Nephron progenitor cell (in vitro differentiated cells): ENCODE measurements around the gene EGFR.

Source experiments
- DNase-seq: peaks from one replicate; pipeline ENCODE4 v3.0.0; 2021
- H3K27ac Mint-ChIP-seq: 2 replicates; pipeline ENCODE4 v1.8.0; 2021; ENCODE audit warnings: mild to moderate bottlenecking, moderate library complexity, mixed read lengths
- H3K27me3 Mint-ChIP-seq: 2 replicates; pipeline ENCODE4 v1.8.0; 2021; ENCODE audit warnings: mild to moderate bottlenecking, low read depth, mixed read lengths; ENCODE audit not compliant: poor library complexity
- H3K36me3 Mint-ChIP-seq: 2 replicates; pipeline ENCODE4 v1.8.0; 2021; ENCODE audit warnings: low read depth, mixed read lengths
- H3K4me1 Mint-ChIP-seq: 2 replicates; pipeline ENCODE4 v1.8.0; 2021; ENCODE audit warnings: mixed read lengths
- H3K4me3 Mint-ChIP-seq: 2 replicates; pipeline ENCODE4 v1.8.0; 2021; ENCODE audit warnings: mild to moderate bottlenecking, moderate library complexity, mixed read lengths
- H3K9me3 Mint-ChIP-seq: 2 replicates; pipeline ENCODE4 v1.8.0; 2021; ENCODE audit warnings: mild to moderate bottlenecking, moderate library complexity, mixed read lengths
- CTCF ChIP-seq: fragments of 200-600 bp; sonication (generic); IDR thresholded peaks from 2 replicates; pipeline ENCODE4 v1.5.0; 2021; ENCODE audit warnings: antibody characterized with exemption

EGFR gene

GRCh38 chr7:55099821-55100543 is 81.2 kb downstream of the EGFR start:
- H3K9me3 Mint-ChIP-seq: no peaks in the 10 kb centered on the region
- TF ChIP-seq CTCF: no peak
- peaks cover 48% of the 10 kb centered on the region for H3K4me1 Mint-ChIP-seq
- H3K36me3 Mint-ChIP-seq: no peaks in the 10 kb centered on the region
- no peak for DNase-seq
- H3K27ac Mint-ChIP-seq: no peak overlapping the region
- peaks cover 17% of the 10 kb centered on the region for H3K27me3 Mint-ChIP-seq
- no peak overlapping the region for H3K4me3 Mint-ChIP-seq

GRCh38 chr7:55100544-55101327 is 81.9 kb downstream of the EGFR start:
- no peak for DNase-seq
- Mint-ChIP-seq H3K27ac (no peak overlapping the region), H3K9me3 (no peaks in the 10 kb centered on the region), H3K36me3 (no peaks in the 10 kb centered on the region), H3K4me1 (peaks cover 44% of the 10 kb centered on the region), H3K4me3 (no peak overlapping the region), H3K27me3 (peaks cover 15% of the 10 kb centered on the region)
- no peak for TF ChIP-seq CTCF

GRCh38 chr7:55101359-55101758 is 82.5 kb downstream of the EGFR start:
- no peak for DNase-seq
- TF ChIP-seq CTCF: no peak
- Mint-ChIP-seq H3K4me1 (peaks cover 41% of the 10 kb centered on the region), H3K27me3 (peaks cover 13% of the 10 kb centered on the region), H3K4me3 (no peak overlapping the region), H3K36me3 (no peaks in the 10 kb centered on the region), H3K9me3 (no peaks in the 10 kb centered on the region), H3K27ac (peak overlapping the region; percentile 50)

GRCh38 chr7:55104123-55104522 is 85.3 kb downstream of the EGFR start:
- H3K27ac Mint-ChIP-seq: no peak overlapping the region
- DNase-seq: no peak
- no peaks in the 10 kb centered on the region for H3K9me3 Mint-ChIP-seq
- H3K27me3 Mint-ChIP-seq: peaks cover 18% of the 10 kb centered on the region
- H3K4me1 Mint-ChIP-seq: peaks cover 43% of the 10 kb centered on the region
- no peak overlapping the region for H3K4me3 Mint-ChIP-seq
- TF ChIP-seq CTCF: no peak
- H3K36me3 Mint-ChIP-seq: no peaks in the 10 kb centered on the region

- Mint-ChIP-seq H3K4me3 (no peak overlapping the region), H3K9me3 (no peaks in the 10 kb centered on the region), H3K36me3 (no peaks in the 10 kb centered on the region), H3K4me1 (peaks cover 48% of the 10 kb centered on the region), H3K27ac (no peak overlapping the region), H3K27me3 (peaks cover 18% of the 10 kb centered on the region)
- no peak for TF ChIP-seq CTCF
- no peak for DNase-seq
These were observed 86.1 kb downstream of the EGFR start for GRCh38 chr7:55104712-55105433.
